ENCODE measurements around the gene GOLGA6L2.
"Not testable (repeated sequence)": the region's sequence is repeated elsewhere in the genome, so short reads cannot be mapped to it uniquely, and the experiment has no call there.

Gene GOLGA6L2

GRCh38 chr15:23447107-23447500, at the start of gene GOLGA6L2:
Gene GOLGA6L2 (minus strand): TSS chr15:23447243. CDS start chr15:23447181, 62 bp downstream.
- no peak for DNase-seq

GRCh38 chr15:23484870-23485269, 37.8 kb upstream of the GOLGA6L2 start:
- no peak for DNase-seq

- DNase-seq, result no peak
Measured at GRCh38 chr15:23483821-23484299, 36.8 kb upstream of the GOLGA6L2 start.

GRCh38 chr15:23482764-23483489, 35.9 kb upstream of the GOLGA6L2 start:
- no peak for DNase-seq

- DNase-seq, result no peak
Measured at GRCh38 chr15:23482228-23482627, 35.2 kb upstream of the GOLGA6L2 start.

GRCh38 chr15:23477920-23478319, 30.9 kb upstream of the GOLGA6L2 start:
- no peak for DNase-seq

GRCh38 chr15:23472678-23473077, 25.6 kb upstream of the GOLGA6L2 start:
- no peak for DNase-seq

- no peak for DNase-seq
Measured at GRCh38 chr15:23472033-23472432, 25.0 kb upstream of the GOLGA6L2 start.

- DNase-seq, result peak; percentile 6
Measured at GRCh38 chr15:23467110-23467600, 20.1 kb upstream of the GOLGA6L2 start.

- DNase-seq, result no peak
Measured at GRCh38 chr15:23457890-23458289, 10.8 kb upstream of the GOLGA6L2 start.

- no peak for DNase-seq
Measured at GRCh38 chr15:23446215-23447106, 582 bp downstream of the GOLGA6L2 start.

GRCh38 chr15:23444269-23444668, 2.8 kb downstream of the GOLGA6L2 start:
- no peak for DNase-seq

GRCh38 chr15:23441204-23441603, 5.8 kb downstream of the GOLGA6L2 start:
- no peak for DNase-seq

- DNase-seq, result no peak
Measured at GRCh38 chr15:23440596-23440995, 6.4 kb downstream of the GOLGA6L2 start.

- no peak for DNase-seq
Measured at GRCh38 chr15:23439513-23439912, 7.5 kb downstream of the GOLGA6L2 start.

- DNase-seq, result no peak
Measured at GRCh38 chr15:23438816-23439466, 8.1 kb downstream of the GOLGA6L2 start.

GRCh38 chr15:23437673-23438072, 9.4 kb downstream of the GOLGA6L2 start:
- no peak for DNase-seq

- no peak for DNase-seq
Measured at GRCh38 chr15:23437146-23437545, 9.9 kb downstream of the GOLGA6L2 start.

GRCh38 chr15:23436421-23436820, 10.6 kb downstream of the GOLGA6L2 start:
- DNase-seq, result no peak

- not testable (repeated sequence) for DNase-seq
Measured at GRCh38 chr15:23434699-23435098, 12.3 kb downstream of the GOLGA6L2 start.

- DNase-seq, result not testable (repeated sequence)
Measured at GRCh38 chr15:23425327-23425726, 21.7 kb downstream of the GOLGA6L2 start.

- no peak for DNase-seq
Measured at GRCh38 chr15:23424111-23424904, 22.7 kb downstream of the GOLGA6L2 start.

Measured in NCI-H1092 treated with DMSO at 0.1 percent for 48 hours (cell line).